Measurements from ENCODE around the gene FAM13B. TPM values are rescaled to one million over a fixed set of nuclear protein-coding genes. Genes with fewer than 3 reads are reported as not detected.

The FAM13B gene
- total RNA-seq, 1 experiment from 2014 or later, result 33.7 TPM

- H3K27ac Mint-ChIP-seq (ENCODE audit: low read depth, unreplicated experiment), result peak overlapping the region; percentile 68
- no peak for TF ChIP-seq CTCF (IDR thresholded peaks at IDR 0.05; ENCODE audit: unreplicated experiment)
- DNase-seq (ENCODE audit: unreplicated experiment), result peak; percentile 27
- H3K9me3 Mint-ChIP-seq (ENCODE audit: unreplicated experiment), result no peaks in the 10 kb centered on the region
- BruUV-seq (replicated peaks), result no TSS peak
- intact Hi-C loops (cut with micrococcal nuclease), result no loop called here
- H3K4me1 Mint-ChIP-seq (ENCODE audit: insufficient read depth, unreplicated experiment), result peaks cover 38% of the 10 kb centered on the region
- H3K27me3 Mint-ChIP-seq (ENCODE audit: insufficient read depth, unreplicated experiment), result no peaks in the 10 kb centered on the region
- ChIA-PET CTCF (interaction anchor here (0.6 to 2.7 kb wide), 4 partner anchors 11 to 1274 kb away, joined by 3 to 17 read pairs (median 4); no protein-coding TSS in a partner anchor), POLR2A (interaction anchor here (0.6 to 1.7 kb wide), 4 partner anchors 9 to 23 kb away, joined by 3 to 12 read pairs (median 5); partner anchors contain the start of gene FAM13B)
- H3K4me3 Mint-ChIP-seq (ENCODE audit: unreplicated experiment), result no peak overlapping the region
- H3K36me3 Mint-ChIP-seq (ENCODE audit: insufficient read depth, unreplicated experiment), result peaks cover 18% of the 10 kb centered on the region
Observed at GRCh38 chr5:138024117-138024516, 8.8 kb downstream of the FAM13B start.

GRCh38 chr5:138022912-138023311 is 10.0 kb downstream of the FAM13B start:
- H3K4me1 Mint-ChIP-seq (ENCODE audit: insufficient read depth, unreplicated experiment), result peaks cover 33% of the 10 kb centered on the region
- no peaks in the 10 kb centered on the region for H3K9me3 Mint-ChIP-seq (ENCODE audit: unreplicated experiment)
- TF ChIP-seq CTCF (IDR thresholded peaks at IDR 0.05; ENCODE audit: unreplicated experiment), result no peak
- peaks cover 30% of the 10 kb centered on the region for H3K36me3 Mint-ChIP-seq (ENCODE audit: insufficient read depth, unreplicated experiment)
- peak overlapping the region; percentile 32 for H3K27ac Mint-ChIP-seq (ENCODE audit: low read depth, unreplicated experiment)
- no peaks in the 10 kb centered on the region for H3K27me3 Mint-ChIP-seq (ENCODE audit: insufficient read depth, unreplicated experiment)
- no peak overlapping the region for H3K4me3 Mint-ChIP-seq (ENCODE audit: unreplicated experiment)
- ChIA-PET POLR2A (interaction anchor here (0.6 to 2.1 kb wide), 5 partner anchors 10 to 1129 kb away, joined by 3 to 8 read pairs (median 4); partner anchors contain the start of gene FAM13B), CTCF (interaction anchor here (0.5 to 2.7 kb wide), 6 partner anchors 11 to 111 kb away, joined by 3 to 17 read pairs (median 4); no protein-coding TSS in a partner anchor)
- intact Hi-C loops (cut with micrococcal nuclease), result no loop called here
- no TSS peak for BruUV-seq (replicated peaks)
- no peak for DNase-seq (ENCODE audit: unreplicated experiment)

GRCh38 chr5:138021771-138022170 is 11.1 kb downstream of the FAM13B start:
- no peak for DNase-seq (ENCODE audit: unreplicated experiment)
- ChIA-PET CTCF (interaction anchor here (0.7 to 1.8 kb wide), 6 partner anchors 9 to 372 kb away, joined by 3 to 9 read pairs (median 3); no protein-coding TSS in a partner anchor), POLR2A (interaction anchor here (0.9 to 2.1 kb wide), 5 partner anchors 9 to 480 kb away, joined by 3 to 8 read pairs (median 3); partner anchors contain the start of gene FAM13B)
- no peaks in the 10 kb centered on the region for H3K9me3 Mint-ChIP-seq (ENCODE audit: unreplicated experiment)
- peaks cover 26% of the 10 kb centered on the region for H3K4me1 Mint-ChIP-seq (ENCODE audit: insufficient read depth, unreplicated experiment)
- no peak for TF ChIP-seq CTCF (IDR thresholded peaks at IDR 0.05; ENCODE audit: unreplicated experiment)
- no peak overlapping the region for H3K4me3 Mint-ChIP-seq (ENCODE audit: unreplicated experiment)
- no peaks in the 10 kb centered on the region for H3K27me3 Mint-ChIP-seq (ENCODE audit: insufficient read depth, unreplicated experiment)
- H3K27ac Mint-ChIP-seq (ENCODE audit: low read depth, unreplicated experiment), result no peak overlapping the region
- no TSS peak for BruUV-seq (replicated peaks)
- intact Hi-C loops (cut with micrococcal nuclease), result no loop called here
- peaks cover 42% of the 10 kb centered on the region for H3K36me3 Mint-ChIP-seq (ENCODE audit: insufficient read depth, unreplicated experiment)

- H3K9me3 Mint-ChIP-seq (ENCODE audit: unreplicated experiment), result no peaks in the 10 kb centered on the region
- H3K27me3 Mint-ChIP-seq (ENCODE audit: insufficient read depth, unreplicated experiment), result no peaks in the 10 kb centered on the region
- ChIA-PET POLR2A (interaction anchor here (0.9 to 1.6 kb wide), 2 partner anchors 10 to 13 kb away, joined by 3 to 8 read pairs; no protein-coding TSS in a partner anchor), CTCF (interaction anchor here (0.6 to 2.0 kb wide), 9 partner anchors 9 to 391 kb away, joined by 3 to 17 read pairs (median 3); no protein-coding TSS in a partner anchor)
- TF ChIP-seq CTCF (IDR thresholded peaks at IDR 0.05; ENCODE audit: unreplicated experiment), result no peak
- no peak overlapping the region for H3K27ac Mint-ChIP-seq (ENCODE audit: low read depth, unreplicated experiment)
- TSS peak; percentile 11 for BruUV-seq (replicated peaks)
- H3K36me3 Mint-ChIP-seq (ENCODE audit: insufficient read depth, unreplicated experiment), result peaks cover 64% of the 10 kb centered on the region
- H3K4me1 Mint-ChIP-seq (ENCODE audit: insufficient read depth, unreplicated experiment), result peaks cover 16% of the 10 kb centered on the region
- intact Hi-C loops (cut with micrococcal nuclease), result no loop called here
- no peak for DNase-seq (ENCODE audit: unreplicated experiment)
- no peak overlapping the region for H3K4me3 Mint-ChIP-seq (ENCODE audit: unreplicated experiment)
Observed at GRCh38 chr5:138018849-138019248, 14.0 kb downstream of the FAM13B start.
